Peyer's patch (tissue), 4 donors: ENCODE data around the gene MIPOL1.

Experiments used
- CTCF ChIP-seq, 6 experiments: fragments of 450-650 bp in 4 of 6; fragments of 200-600 bp in 2 of 6; sonication (generic) in 1 of 6; IDR thresholded peaks; one replicate each; pipeline ENCODE4 v1.5.1; 2017 to 2019; ENCODE audit warnings: antibody characterized with exemption in 6 of 6, mild to moderate bottlenecking in 3 of 6, moderate library complexity in 1 of 6
- POLR2A ChIP-seq, 2 donors: fragments of 450-650 bp; IDR thresholded peaks; one replicate each; pipeline ENCODE4 v1.5.1; 2017; ENCODE audit warnings: antibody characterized with exemption in 2 of 2, mild to moderate bottlenecking in 2 of 2, moderate library complexity in 2 of 2

- TF ChIP-seq CTCF (IDR thresholded peaks at IDR 0.05) (peak in 5 of 6 experiments; percentile 15 to 72 (median 69)), POLR2A (IDR thresholded peaks at IDR 0.05) (no peak)
Observed at GRCh38 chr14:37230551-37231194, 32.9 kb downstream of the MIPOL1 start.
